ENCODE results near the gene BMAL1.

DNA sequence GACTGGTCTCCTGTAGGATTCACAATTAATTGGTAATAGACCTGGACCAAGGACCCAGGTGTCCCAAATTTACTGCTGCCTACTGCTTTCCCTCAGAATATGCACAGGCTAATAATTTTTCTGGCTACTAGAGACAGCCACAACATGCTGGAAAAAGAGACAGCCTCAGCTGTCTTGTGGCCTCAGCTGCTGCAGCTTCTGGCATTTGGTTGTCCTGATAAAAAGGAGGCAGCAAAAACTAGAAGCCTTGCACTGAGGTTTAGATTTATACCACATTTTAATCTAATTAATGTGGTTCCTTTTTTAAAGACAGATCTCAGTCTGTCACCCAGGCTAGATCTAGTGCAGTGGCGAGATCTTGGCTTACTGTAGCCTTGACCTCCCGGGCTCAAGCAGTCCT, 95.6 kb downstream of the BMAL1 start:
- TF ChIP-seq, protein P1, sequence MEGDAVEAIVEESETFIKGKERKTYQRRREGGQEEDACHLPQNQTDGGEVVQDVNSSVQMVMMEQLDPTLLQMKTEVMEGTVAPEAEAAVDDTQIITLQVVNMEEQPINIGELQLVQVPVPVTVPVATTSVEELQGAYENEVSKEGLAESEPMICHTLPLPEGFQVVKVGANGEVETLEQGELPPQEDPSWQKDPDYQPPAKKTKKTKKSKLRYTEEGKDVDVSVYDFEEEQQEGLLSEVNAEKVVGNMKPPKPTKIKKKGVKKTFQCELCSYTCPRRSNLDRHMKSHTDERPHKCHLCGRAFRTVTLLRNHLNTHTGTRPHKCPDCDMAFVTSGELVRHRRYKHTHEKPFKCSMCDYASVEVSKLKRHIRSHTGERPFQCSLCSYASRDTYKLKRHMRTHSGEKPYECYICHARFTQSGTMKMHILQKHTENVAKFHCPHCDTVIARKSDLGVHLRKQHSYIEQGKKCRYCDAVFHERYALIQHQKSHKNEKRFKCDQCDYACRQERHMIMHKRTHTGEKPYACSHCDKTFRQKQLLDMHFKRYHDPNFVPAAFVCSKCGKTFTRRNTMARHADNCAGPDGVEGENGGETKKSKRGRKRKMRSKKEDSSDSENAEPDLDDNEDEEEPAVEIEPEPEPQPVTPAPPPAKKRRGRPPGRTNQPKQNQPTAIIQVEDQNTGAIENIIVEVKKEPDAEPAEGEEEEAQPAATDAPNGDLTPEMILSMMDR (IDR thresholded peaks at IDR 0.05 in 4 of 5, conservative IDR thresholded peaks at IDR 0.05 in 1 of 5), result no peak
- TF ChIP-seq POLR2A (IDR thresholded peaks at IDR 0.05), result no peak

Measured in gastrocnemius medialis (tissue), 4 donors.